Hematopoietic multipotent progenitor cell treated with erythropoietin and hydrocortisone succinate and interleukin-3 and kit ligand, for 17 days (in vitro differentiated cells): ENCODE results near the gene ADAMTSL3.

Experiments used
- DNase-seq: peaks from one replicate; pipeline ENCODE4 v3.0.0-alpha.2; 2015; ENCODE audit warnings: low spot score

The ADAMTSL3 gene

GRCh38 chr15:83887961-83888360, 234.0 kb downstream of the ADAMTSL3 start:
- DNase-seq: no peak

GRCh38 chr15:83889995-83890394, 236.1 kb downstream of the ADAMTSL3 start:
- DNase-seq: no peak

GRCh38 chr15:83890587-83890986, 236.7 kb downstream of the ADAMTSL3 start:
- DNase-seq: no peak

- no peak for DNase-seq
Measured at GRCh38 chr15:83892498-83892897, 238.6 kb downstream of the ADAMTSL3 start.

GRCh38 chr15:83893308-83893707, 239.4 kb downstream of the ADAMTSL3 start:
- no peak for DNase-seq

- no peak for DNase-seq
Measured at GRCh38 chr15:83897037-83897436, 243.1 kb downstream of the ADAMTSL3 start.

- DNase-seq: no peak
Measured at GRCh38 chr15:83898361-83898760, 244.4 kb downstream of the ADAMTSL3 start.

- no peak for DNase-seq
Measured at GRCh38 chr15:83899670-83900069, 245.7 kb downstream of the ADAMTSL3 start.

- no peak for DNase-seq
Measured at GRCh38 chr15:83904107-83905040, 250.5 kb downstream of the ADAMTSL3 start.

- no peak for DNase-seq
Measured at GRCh38 chr15:83905556-83906273, 251.8 kb downstream of the ADAMTSL3 start.

GRCh38 chr15:83911345-83911744, 257.4 kb downstream of the ADAMTSL3 start:
- no peak for DNase-seq

- no peak for DNase-seq
Measured at GRCh38 chr15:83912343-83912742, 258.4 kb downstream of the ADAMTSL3 start.

- no peak for DNase-seq
Measured at GRCh38 chr15:83913034-83913632, 259.2 kb downstream of the ADAMTSL3 start.

GRCh38 chr15:83914906-83915305, 261.0 kb downstream of the ADAMTSL3 start:
- DNase-seq: no peak

- no peak for DNase-seq
Measured at GRCh38 chr15:83917432-83917831, 263.5 kb downstream of the ADAMTSL3 start.

- no peak for DNase-seq
Measured at GRCh38 chr15:83918011-83918410, 264.1 kb downstream of the ADAMTSL3 start.

GRCh38 chr15:83919319-83919830, 265.5 kb downstream of the ADAMTSL3 start:
- DNase-seq: no peak

- no peak for DNase-seq
Measured at GRCh38 chr15:83919978-83920510, 266.1 kb downstream of the ADAMTSL3 start.

- no peak for DNase-seq
Measured at GRCh38 chr15:83922649-83923294, 268.8 kb downstream of the ADAMTSL3 start.

- no peak for DNase-seq
Measured at GRCh38 chr15:83926116-83926515, 272.2 kb downstream of the ADAMTSL3 start.

- no peak for DNase-seq
Measured at GRCh38 chr15:83927704-83928391, 273.9 kb downstream of the ADAMTSL3 start.
